CD4-positive, alpha-beta T cell treated with Interferon alpha-2 for 1 hour (primary cell): ENCODE data around the gene CRADD.
"Not testable (repeated sequence)": the region's sequence is repeated elsewhere in the genome, so short reads cannot be mapped to it uniquely, and the experiment has no call there.

ENCODE experiments used
- DNase-seq, 2 donors: peaks; one replicate each; pipeline ENCODE4 v3.0.0-alpha.2; 2020 to 2022

The CRADD gene

GRCh38 chr12:93788853-93789252 is 111.7 kb downstream of the CRADD start:
- no peak for DNase-seq

- no peak for DNase-seq
These were observed 112.6 kb downstream of the CRADD start for GRCh38 chr12:93789767-93790166.

- no peak for DNase-seq
These were observed 113.4 kb downstream of the CRADD start for GRCh38 chr12:93790472-93791152.

- no peak for DNase-seq
These were observed 115.8 kb downstream of the CRADD start for GRCh38 chr12:93793007-93793406.

GRCh38 chr12:93793983-93794382 is 116.8 kb downstream of the CRADD start:
- no peak for DNase-seq

- DNase-seq: no peak
These were observed 117.6 kb downstream of the CRADD start for GRCh38 chr12:93794738-93795137.

- DNase-seq: no peak
These were observed 118.2 kb downstream of the CRADD start for GRCh38 chr12:93795352-93795751.

- DNase-seq: no peak
These were observed 119.6 kb downstream of the CRADD start for GRCh38 chr12:93796729-93797128.

GRCh38 chr12:93798279-93799151 is 121.3 kb downstream of the CRADD start:
- DNase-seq: no peak

- not testable (repeated sequence) for DNase-seq
These were observed 124.5 kb downstream of the CRADD start for GRCh38 chr12:93801666-93802065.

- DNase-seq: no peak
These were observed 125.1 kb downstream of the CRADD start for GRCh38 chr12:93802293-93802692.

- DNase-seq: no peak
These were observed 125.7 kb downstream of the CRADD start for GRCh38 chr12:93802698-93803423.

GRCh38 chr12:93803424-93803807 is 126.2 kb downstream of the CRADD start:
- no peak for DNase-seq

- no peak for DNase-seq
These were observed 127.4 kb downstream of the CRADD start for GRCh38 chr12:93804392-93805179.

GRCh38 chr12:93805736-93806141 is 128.6 kb downstream of the CRADD start:
- no peak for DNase-seq

- DNase-seq: no peak
These were observed 130.2 kb downstream of the CRADD start for GRCh38 chr12:93807354-93807753.

GRCh38 chr12:93808169-93808899 is 131.2 kb downstream of the CRADD start:
- no peak for DNase-seq

- no peak for DNase-seq
These were observed 135.5 kb downstream of the CRADD start for GRCh38 chr12:93812626-93813025.

- DNase-seq: no peak
These were observed 136.0 kb downstream of the CRADD start for GRCh38 chr12:93813186-93813585.

- DNase-seq: no peak
These were observed 137.0 kb downstream of the CRADD start for GRCh38 chr12:93813972-93814821.

- no peak for DNase-seq
These were observed 141.4 kb downstream of the CRADD start for GRCh38 chr12:93818488-93819049.
